BE2C (cell line): Measurements from ENCODE around the gene C15orf61.

Source experiments
- DNase-seq: peaks from one replicate; pipeline ENCODE4 v3.0.0-alpha.2; 2020
- H3K27me3 ChIP-seq: fragments of 250-450 bp; sonication (Bioruptor Pico); 2 replicates; pipeline ENCODE4 v1.5.1; 2020; ENCODE audit warnings: mild to moderate bottlenecking
- H3K36me3 ChIP-seq: fragments of 250-450 bp; sonication (Bioruptor Pico); 2 replicates; pipeline ENCODE4 v1.5.1; 2020; ENCODE audit warnings: mild to moderate bottlenecking
- H3K4me1 ChIP-seq: fragments of 250-450 bp; sonication (Bioruptor Pico); 2 replicates; pipeline ENCODE4 v1.5.1; 2020
- H3K4me3 ChIP-seq: 2 replicates; pipeline ENCODE4 v1.5.1; 2011; ENCODE audit warnings: low read depth, low read length
- H3K9me3 ChIP-seq: fragments of 250-450 bp; sonication (Bioruptor Pico); 2 replicates; pipeline ENCODE4 v1.5.1; 2020
- CTCF ChIP-seq: IDR thresholded peaks from 2 replicates; pipeline ENCODE4 v1.5.1; 2012; ENCODE audit warnings: mild to moderate bottlenecking, low read depth, low read length

Gene C15orf61

GRCh38 chr15:67534360-67534759 lies 13.4 kb downstream of the C15orf61 start:
- Histone ChIP-seq H3K4me3 (no peak overlapping the region), H3K4me1 (no peaks in the 10 kb centered on the region; the same call in 1 of the 2 replicates), H3K9me3 (no peaks in the 10 kb centered on the region), H3K36me3 (no peaks in the 10 kb centered on the region), H3K27me3 (no peaks in the 10 kb centered on the region)
- TF ChIP-seq CTCF = no peak
- no peak for DNase-seq

- Histone ChIP-seq H3K4me1 (no peaks in the 10 kb centered on the region), H3K4me3 (no peak overlapping the region), H3K9me3 (no peaks in the 10 kb centered on the region), H3K27me3 (no peaks in the 10 kb centered on the region), H3K36me3 (no peaks in the 10 kb centered on the region)
- DNase-seq = no peak
- TF ChIP-seq CTCF = no peak
These were observed 16.8 kb downstream of the C15orf61 start for GRCh38 chr15:67537771-67538170.

- DNase-seq = peak; percentile 87
- Histone ChIP-seq H3K9me3 (no peaks in the 10 kb centered on the region), H3K36me3 (no peaks in the 10 kb centered on the region; the same call in 1 of the 2 replicates), H3K4me1 (no peaks in the 10 kb centered on the region), H3K27me3 (no peaks in the 10 kb centered on the region), H3K4me3 (peak within 1 kb of the TSS; percentile 99)
- no peak for TF ChIP-seq CTCF
These were observed 21.8 kb downstream of the C15orf61 start, which contains the start of gene MAP2K5 for GRCh38 chr15:67542420-67543347. MAP2K5 (plus strand) TSS chr15:67542703; CDS start chr15:67543336, 633 bp downstream.

GRCh38 chr15:67543348-67543718 lies 22.4 kb downstream of the C15orf61 start:
- Histone ChIP-seq H3K9me3 (no peaks in the 10 kb centered on the region), H3K4me3 (peak overlapping the region; percentile 99), H3K27me3 (no peaks in the 10 kb centered on the region), H3K4me1 (no peaks in the 10 kb centered on the region), H3K36me3 (no peaks in the 10 kb centered on the region; the same call in 1 of the 2 replicates)
- TF ChIP-seq CTCF = no peak
- DNase-seq = no peak

- no peaks in the 10 kb centered on the region for H3K4me1 ChIP-seq
- H3K4me3 ChIP-seq = no peak overlapping the region
- no peaks in the 10 kb centered on the region for H3K27me3 ChIP-seq
- no peaks in the 10 kb centered on the region for H3K9me3 ChIP-seq
- no peaks in the 10 kb centered on the region; the same call in 1 of the 2 replicates for H3K36me3 ChIP-seq
- no peak for DNase-seq
- TF ChIP-seq CTCF = no peak
These were observed 23.5 kb downstream of the C15orf61 start for GRCh38 chr15:67544475-67544874.

GRCh38 chr15:67545864-67546263 lies 24.9 kb downstream of the C15orf61 start:
- H3K36me3 ChIP-seq = peaks cover under 1% of the 10 kb centered on the region
- H3K27me3 ChIP-seq = no peaks in the 10 kb centered on the region
- no peaks in the 10 kb centered on the region for H3K9me3 ChIP-seq
- H3K4me1 ChIP-seq = no peaks in the 10 kb centered on the region
- DNase-seq = no peak
- TF ChIP-seq CTCF = no peak
- no peak overlapping the region for H3K4me3 ChIP-seq
